PC-9 (cell line): ENCODE results near the gene FUT1. TPM values are rescaled to one million over a fixed set of nuclear protein-coding genes. Genes with fewer than 3 reads are reported as not detected.

Source experiments
- BruUV-seq: library from RNA; stranded (reverse); fragments of 400-500 nt; replicated peaks from 2 replicates; lab custom pipeline; 2021; lab: Mats Ljungman, UMichigan
- CTCF ChIA-PET: fragments of 300-600 bp; sonication (Branson Sonifier 250); formaldehyde crosslinking; loops from one replicate; lab custom pipeline; 2022; ENCODE audit warnings: antibody characterized with exemption; lab: Charles Lee
- POLR2A ChIA-PET: fragments of 300-600 bp; sonication (Branson Sonifier 250); formaldehyde crosslinking; loops from one replicate; lab custom pipeline; 2022; ENCODE audit warnings: antibody characterized with exemption; ENCODE audit not compliant: unreplicated experiment; lab: Charles Lee
- DNase-seq, 2 experiments: peaks; one replicate each; pipeline versions ENCODE4 v3.0.0 to v3.0.0-alpha.2; 2015 to 2022; ENCODE audit warnings: mixed read lengths in 1 of 2
- H2AFZ ChIP-seq: fragments of 200-600 bp; sonication (generic); 2 replicates; pipeline ENCODE4 v1.8.1; 2017; ENCODE audit warnings: antibody characterized with exemption
- H3F3A ChIP-seq: fragments of 200-600 bp; sonication (generic); 2 replicates; pipeline ENCODE4 v1.8.1; 2017; ENCODE audit warnings: antibody characterized with exemption, mild to moderate bottlenecking, low read depth; ENCODE audit not compliant: insufficient read depth
- H3K27ac ChIP-seq: fragments of 200-600 bp; sonication (generic); 2 replicates; pipeline ENCODE4 v1.6.1; 2016; ENCODE audit warnings: mixed run types
- H3K27me3 ChIP-seq: fragments of 200-600 bp; sonication (generic); 2 replicates; pipeline ENCODE4 v1.6.1; 2016; ENCODE audit warnings: low read depth, mixed run types; ENCODE audit not compliant: insufficient read depth
- H3K36me3 ChIP-seq: fragments of 200-600 bp; sonication (generic); 2 replicates; pipeline ENCODE4 v1.6.1; 2016; ENCODE audit warnings: low read depth, mixed run types
- H3K4me1 ChIP-seq: fragments of 200-600 bp; sonication (generic); replicated peaks from 2 replicates; pipeline ENCODE4 v1.6.1; 2016; ENCODE audit warnings: mixed run types; ENCODE audit not compliant: insufficient read depth
- H3K4me2 ChIP-seq: fragments of 200-600 bp; sonication (generic); 2 replicates; pipeline ENCODE4 v1.6.1; 2017; ENCODE audit warnings: mixed run types
- H3K4me3 ChIP-seq: fragments of 200-600 bp; sonication (generic); 2 replicates; pipeline ENCODE4 v1.6.1; 2016; ENCODE audit warnings: mixed run types
- H3K79me2 ChIP-seq: fragments of 200-600 bp; sonication (generic); 2 replicates; pipeline ENCODE4 v1.6.1; 2017; ENCODE audit warnings: low read depth, mixed run types
- H3K9me2 ChIP-seq: fragments of 200-600 bp; sonication (generic); 2 replicates; pipeline ENCODE4 v1.8.1; 2017; ENCODE audit warnings: mild to moderate bottlenecking; ENCODE audit not compliant: insufficient read depth
- H3K9me3 ChIP-seq: fragments of 200-600 bp; sonication (generic); 2 replicates; pipeline ENCODE4 v1.8.1; 2016; ENCODE audit warnings: low read depth; ENCODE audit not compliant: insufficient read depth
- H4K20me1 ChIP-seq: fragments of 200-600 bp; sonication (generic); 2 replicates; pipeline ENCODE4 v1.8.1; 2017; ENCODE audit not compliant: insufficient read depth
- CTCF ChIP-seq: fragments of 200-600 bp; sonication (generic); conservative IDR thresholded peaks from 2 replicates; pipeline ENCODE4 v1.6.1; 2017; ENCODE audit warnings: mixed run types, antibody characterized with exemption, mild to moderate bottlenecking, moderate library complexity
- EZH2 ChIP-seq: fragments of 200-600 bp; sonication (generic); IDR thresholded peaks from 2 replicates; pipeline ENCODE4 v1.8.0; 2017; ENCODE audit warnings: antibody characterized with exemption, low read depth
- intact Hi-C: fragments of 100-400 bp; cut with micrococcal nuclease; formaldehyde crosslinking; loops from one replicate; pipeline ENCODE4 v1.10.0; 2022; ENCODE audit not compliant: unreplicated experiment
- total RNA-seq: library from RNA; stranded (reverse); gene quantifications from 2 replicates; pipeline ENCODE4 v1.2.3, GENCODE V29; 2021

The FUT1 gene
- total RNA-seq, 1 experiment from 2014 or later = 7.9 TPM

- POLR2A ChIA-PET = interaction anchor here (0.6 to 0.7 kb wide), 2 partner anchors 9 to 104 kb away, joined by 5 to 8 read pairs; partner anchors contain the start of gene FUT2
- no peak for DNase-seq
- Histone ChIP-seq H3K27me3 (no peaks in the 10 kb centered on the region), H3K4me2 (no peak overlapping the region), H3K9me2 (no peaks in the 10 kb centered on the region), H3K9me3 (no peaks in the 10 kb centered on the region), H3K4me1 (no peaks in the 10 kb centered on the region), H3K79me2 (no peaks in the 10 kb centered on the region), H3F3A (no peaks in the 10 kb centered on the region), H2AFZ (no peak overlapping the region), H3K36me3 (no peaks in the 10 kb centered on the region), H3K27ac (no peak overlapping the region), H3K4me3 (no peak overlapping the region), H4K20me1 (no peaks in the 10 kb centered on the region)
- no TSS peak for BruUV-seq
- CTCF ChIA-PET = no interaction called here
- intact Hi-C loops = no loop called here
- TF ChIP-seq EZH2 (no peak), CTCF (no peak)
These were observed 47.0 kb downstream of the FUT1 start for GRCh38 chr19:48705431-48705830.

- no peak for DNase-seq
- Histone ChIP-seq H3F3A (peaks cover 13% of the 10 kb centered on the region), H3K9me2 (no peaks in the 10 kb centered on the region), H2AFZ (no peak overlapping the region), H3K4me1 (no peaks in the 10 kb centered on the region), H3K27me3 (no peaks in the 10 kb centered on the region), H3K27ac (no peak overlapping the region), H3K4me3 (no peak overlapping the region), H4K20me1 (no peaks in the 10 kb centered on the region), H3K4me2 (no peak overlapping the region), H3K36me3 (no peaks in the 10 kb centered on the region), H3K9me3 (no peaks in the 10 kb centered on the region), H3K79me2 (no peaks in the 10 kb centered on the region)
- ChIA-PET CTCF (no interaction called here), POLR2A (no interaction called here)
- intact Hi-C loops = no loop called here
- BruUV-seq = no TSS peak
- TF ChIP-seq EZH2 = no peak
- TF ChIP-seq CTCF = no peak
These were observed 49.1 kb downstream of the FUT1 start for GRCh38 chr19:48703316-48703715.

- no peak for DNase-seq
- intact Hi-C loops = no loop called here
- CTCF ChIA-PET = no interaction called here
- no peaks in the 10 kb centered on the region for H3K27me3 ChIP-seq
- no peaks in the 10 kb centered on the region for H3K79me2 ChIP-seq
- H3K36me3 ChIP-seq = no peaks in the 10 kb centered on the region
- H4K20me1 ChIP-seq = no peaks in the 10 kb centered on the region
- POLR2A ChIA-PET = no interaction called here
- H3F3A ChIP-seq = peaks cover 15% of the 10 kb centered on the region
- H3K9me3 ChIP-seq = no peaks in the 10 kb centered on the region
- no peaks in the 10 kb centered on the region for H3K9me2 ChIP-seq
- BruUV-seq = no TSS peak
- H3K4me1 ChIP-seq = no peaks in the 10 kb centered on the region
- no peak overlapping the region for H3K4me3 ChIP-seq
- no peak overlapping the region for H3K27ac ChIP-seq
- no peak for TF ChIP-seq EZH2
- no peak for TF ChIP-seq CTCF
- no peak overlapping the region for H3K4me2 ChIP-seq
- no peak overlapping the region for H2AFZ ChIP-seq
These were observed 49.7 kb downstream of the FUT1 start for GRCh38 chr19:48702701-48703100.
